Cardiac muscle cell (in vitro differentiated cells and primary cell): ENCODE data around the gene LHX2. TPM values are rescaled to one million over a fixed set of nuclear protein-coding genes. Genes with fewer than 3 reads are reported as not detected.

Experiments
- DNase-seq, 2 donors: peaks; one replicate each; pipeline versions ENCODE4 v3.0.0 to v3.0.0-alpha.2; 2010 to 2017; ENCODE audit warnings: low read depth in 1 of 2, low spot score in 1 of 2
- H3K27ac ChIP-seq: fragments of 200-600 bp; sonication (generic); 2 replicates; pipeline ENCODE4 v1.5.1; 2016
- H3K27me3 ChIP-seq: fragments of 200-600 bp; sonication (generic); 2 replicates; pipeline ENCODE4 v1.6.0; 2016; ENCODE audit warnings: control low read depth
- H3K36me3 ChIP-seq: fragments of 200-600 bp; sonication (generic); 2 replicates; pipeline ENCODE4 v1.5.1; 2016; ENCODE audit warnings: control low read depth
- H3K4me1 ChIP-seq: fragments of 200-600 bp; sonication (generic); 2 replicates; pipeline ENCODE4 v1.8.1; 2017; ENCODE audit warnings: low read depth, mild to moderate bottlenecking, mixed run types
- H3K4me3 ChIP-seq: fragments of 200-600 bp; sonication (generic); 2 replicates; pipeline ENCODE4 v1.5.1; 2016; ENCODE audit warnings: mild to moderate bottlenecking
- H3K9me3 ChIP-seq: fragments of 200-600 bp; sonication (generic); 2 replicates; pipeline ENCODE4 v1.5.1; 2017; ENCODE audit warnings: low read depth, mild to moderate bottlenecking, control low read depth
- CTCF ChIP-seq: IDR thresholded peaks from 2 replicates; pipeline ENCODE4 v1.5.1; 2012; ENCODE audit warnings: low read depth, mild to moderate bottlenecking, low read length
- polyA plus RNA-seq: library from polyadenylated mRNA; unstranded; fragments of >200 nt; fragmentation: Nextera tagmentation; extraction: Ambion mirVana; gene quantifications from 2 replicates; pipeline ENCODE4 v1.2.1, GENCODE V29; 2016
- total RNA-seq: library from RNA; depleted of rRNA; stranded (reverse); fragments of >200 nt; gene quantifications from 2 replicates; pipeline ENCODE4 v1.2.3, GENCODE V29; 2016

The LHX2 gene
- total and polyA plus RNA-seq, 2 experiments from 2014 or later = 0.60 to 1.3 TPM

- Histone ChIP-seq H3K9me3 (no peaks in the 10 kb centered on the region), H3K27ac (no peak overlapping the region), H3K4me1 (no peaks in the 10 kb centered on the region), H3K36me3 (no peaks in the 10 kb centered on the region), H3K4me3 (no peak overlapping the region), H3K27me3 (peaks cover 100% of the 10 kb centered on the region)
- DNase-seq = no peak
- TF ChIP-seq CTCF = no peak
These were observed 4.8 kb downstream of the LHX2 start for GRCh38 chr9:124016175-124017050.

- Histone ChIP-seq H3K36me3 (no peaks in the 10 kb centered on the region), H3K9me3 (no peaks in the 10 kb centered on the region), H3K27me3 (peaks cover 100% of the 10 kb centered on the region), H3K4me3 (peak overlapping the region; percentile 15), H3K4me1 (no peaks in the 10 kb centered on the region), H3K27ac (no peak overlapping the region)
- DNase-seq = no peak
- no peak for TF ChIP-seq CTCF
These were observed 5.7 kb downstream of the LHX2 start for GRCh38 chr9:124017051-124017928.

GRCh38 chr9:124017929-124018729 is 6.6 kb downstream of the LHX2 start:
- no peak overlapping the region for H3K27ac ChIP-seq
- no peak for TF ChIP-seq CTCF
- DNase-seq = no peak
- no peaks in the 10 kb centered on the region for H3K4me1 ChIP-seq
- peak overlapping the region; percentile 15 for H3K4me3 ChIP-seq
- no peaks in the 10 kb centered on the region for H3K36me3 ChIP-seq
- H3K9me3 ChIP-seq = no peaks in the 10 kb centered on the region
- H3K27me3 ChIP-seq = peaks cover 100% of the 10 kb centered on the region

- Histone ChIP-seq H3K27me3 (peaks cover 100% of the 10 kb centered on the region), H3K9me3 (no peaks in the 10 kb centered on the region), H3K36me3 (no peaks in the 10 kb centered on the region), H3K27ac (no peak overlapping the region), H3K4me1 (no peaks in the 10 kb centered on the region), H3K4me3 (no peak overlapping the region)
- TF ChIP-seq CTCF = no peak
- no peak for DNase-seq
These were observed 7.4 kb downstream of the LHX2 start for GRCh38 chr9:124018730-124019697.
